ENCODE measurements around the gene LRRC72.
"Not testable (repeated sequence)": the region's sequence is repeated elsewhere in the genome, so short reads cannot be mapped to it uniquely, and the experiment has no call there.

Gene LRRC72

GRCh38 chr7:16528520-16528919 lies 1.9 kb downstream of the LRRC72 start:
- no peak for DNase-seq (ENCODE audit: low spot score)

- DNase-seq (ENCODE audit: low spot score) = no peak
Measured at GRCh38 chr7:16529697-16530096, 3.1 kb downstream of the LRRC72 start.

DNA sequence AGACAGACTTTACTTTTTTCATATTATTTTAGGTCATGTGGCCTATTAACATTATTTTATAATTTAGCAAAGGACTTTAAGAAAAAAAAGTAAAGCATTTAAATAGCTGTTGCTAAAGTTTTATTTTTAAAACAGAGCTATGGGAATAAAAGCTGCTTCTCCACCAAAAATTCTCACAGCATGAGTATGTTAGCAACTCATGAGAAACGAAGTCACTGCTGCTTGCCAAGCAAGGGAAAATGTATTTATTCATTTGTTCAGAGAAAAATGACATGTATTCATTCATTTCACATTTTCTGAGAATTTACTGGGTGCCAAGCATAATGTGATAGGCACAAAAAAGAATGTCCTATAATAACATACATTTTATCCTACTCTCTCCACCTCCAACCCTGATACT lies 5.1 kb downstream of the LRRC72 start:
- no peak for DNase-seq (ENCODE audit: low spot score)

DNA sequence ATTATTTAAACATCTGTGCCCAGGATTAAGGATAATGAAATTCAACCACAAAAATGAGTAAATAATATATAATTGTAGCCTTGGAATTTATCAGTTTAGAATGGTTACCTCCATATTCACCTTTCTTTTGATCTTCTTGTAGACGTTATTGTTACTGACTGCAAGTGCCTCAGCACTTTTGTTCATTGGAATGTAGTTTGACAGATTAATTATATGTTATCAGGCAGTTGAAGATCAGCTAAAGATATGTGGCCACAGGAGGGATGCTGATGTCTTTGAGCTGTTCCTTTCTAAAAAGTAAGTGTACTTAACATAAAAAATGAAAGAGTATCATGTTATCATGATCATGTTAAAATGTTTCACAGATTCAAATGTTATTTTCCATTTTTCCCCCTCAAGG lies 5.6 kb downstream of the LRRC72 start:
- no peak for DNase-seq (ENCODE audit: low spot score)

DNA sequence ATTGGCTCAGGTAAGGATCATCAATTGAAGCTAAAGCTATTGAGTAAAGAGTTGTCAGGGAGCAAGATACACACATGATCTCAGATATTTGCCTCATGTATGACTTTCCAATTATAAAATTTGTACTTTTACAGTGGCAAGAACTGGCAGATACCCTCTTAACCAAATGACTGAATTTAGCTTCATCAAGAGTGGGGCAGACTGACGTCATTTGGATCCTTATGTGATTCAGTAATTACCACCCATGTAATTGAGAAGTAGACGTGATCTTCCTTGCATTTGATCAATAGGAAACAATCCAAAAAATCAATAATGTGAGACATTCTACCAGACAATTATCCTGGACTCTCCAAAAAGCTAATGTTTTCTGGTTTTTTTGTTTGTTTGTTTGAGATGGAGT lies 8.9 kb downstream of the LRRC72 start:
- DNase-seq (ENCODE audit: low spot score) = no peak

GRCh38 chr7:16540559-16540958 lies 13.9 kb downstream of the LRRC72 start:
- DNase-seq (ENCODE audit: low spot score) = not testable (repeated sequence)

DNA sequence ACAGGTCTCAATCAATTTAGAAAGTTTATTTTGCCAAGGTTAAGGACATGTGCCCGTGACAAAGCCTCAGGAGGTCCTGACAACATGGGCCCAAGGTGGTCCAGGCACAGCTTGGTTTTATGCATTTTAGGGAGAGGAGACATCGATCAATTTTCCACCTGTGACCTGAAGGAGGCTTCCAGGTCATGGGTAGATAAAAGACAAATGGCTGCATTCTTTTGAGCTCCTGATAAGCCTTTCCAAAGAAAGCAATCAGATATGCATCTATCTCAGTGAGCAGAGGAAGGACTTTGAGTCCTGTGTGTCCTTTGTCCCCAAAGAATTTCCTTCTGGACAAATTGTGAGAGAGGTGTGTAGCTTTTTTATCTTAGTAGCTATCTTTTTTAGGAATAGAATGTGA lies 15.8 kb downstream of the LRRC72 start:
- DNase-seq (ENCODE audit: low spot score) = no peak

GRCh38 chr7:16543456-16543855 lies 16.8 kb downstream of the LRRC72 start:
- DNase-seq (ENCODE audit: low spot score) = no peak

DNA sequence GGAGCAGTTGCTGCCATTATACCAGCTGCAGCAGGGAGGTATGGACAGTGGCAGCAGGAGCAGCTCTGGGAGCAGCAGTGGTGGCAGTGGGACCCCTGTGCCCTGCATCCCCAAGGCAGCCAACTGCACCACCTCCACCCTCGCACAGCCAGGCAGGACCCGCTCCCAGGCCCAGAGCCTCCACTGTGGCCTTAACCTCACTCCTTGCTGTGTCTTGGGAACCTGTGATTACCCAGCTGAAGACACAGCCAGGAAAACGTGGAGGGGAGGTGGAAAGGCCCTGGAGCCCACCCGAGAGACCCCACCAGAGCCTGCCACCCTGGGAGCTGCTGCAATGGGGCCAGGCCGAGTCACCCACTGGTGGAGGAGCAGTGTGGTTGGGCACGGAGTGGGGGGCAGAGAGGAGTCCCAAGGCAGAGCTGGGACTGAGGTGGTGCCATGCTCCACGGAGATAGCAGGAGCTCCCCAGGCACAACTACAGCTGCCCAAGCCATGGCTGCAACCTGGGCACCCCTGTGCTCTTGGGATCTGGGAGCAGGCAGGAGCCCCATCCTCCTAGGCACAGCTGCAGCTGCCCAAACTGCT lies 20.4 kb downstream of the LRRC72 start:
- no peak for DNase-seq (ENCODE audit: low spot score)

GRCh38 chr7:16548428-16548827 lies 21.8 kb downstream of the LRRC72 start:
- no peak for DNase-seq (ENCODE audit: low spot score)

- DNase-seq (ENCODE audit: low spot score) = no peak
Measured at GRCh38 chr7:16550671-16551070, 24.0 kb downstream of the LRRC72 start.

- DNase-seq (ENCODE audit: low spot score) = no peak
Measured at GRCh38 chr7:16554518-16555236, 28.1 kb downstream of the LRRC72 start.

- no peak for DNase-seq (ENCODE audit: low spot score)
Measured at GRCh38 chr7:16556359-16556758, 29.7 kb downstream of the LRRC72 start.

DNA sequence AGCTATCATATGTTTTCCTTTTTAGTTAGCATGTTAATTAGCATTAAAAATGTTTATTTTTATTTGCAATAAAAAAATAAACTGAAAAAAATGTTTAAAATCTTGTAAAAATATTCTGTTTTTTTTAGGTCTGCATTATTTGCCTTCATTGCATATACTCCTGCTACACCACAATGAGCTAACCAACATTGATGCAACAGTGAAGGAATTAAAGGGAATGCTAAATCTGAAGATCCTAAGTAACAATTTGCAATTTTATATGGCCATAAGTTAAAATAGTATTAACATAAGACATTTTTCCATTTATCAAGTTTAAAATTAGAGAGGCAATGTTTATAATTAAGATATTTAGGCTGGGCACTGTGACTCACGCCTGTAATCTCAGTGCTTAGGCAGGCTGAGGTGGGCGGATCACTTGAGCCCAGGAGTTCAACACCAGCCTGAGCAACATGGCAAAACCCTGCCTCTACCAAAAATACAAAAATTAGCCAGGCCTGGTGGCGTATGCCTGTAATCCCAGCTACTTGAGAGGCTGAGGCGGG lies 32.2 kb downstream of the LRRC72 start:
- no peak for DNase-seq (ENCODE audit: low spot score)

DNA sequence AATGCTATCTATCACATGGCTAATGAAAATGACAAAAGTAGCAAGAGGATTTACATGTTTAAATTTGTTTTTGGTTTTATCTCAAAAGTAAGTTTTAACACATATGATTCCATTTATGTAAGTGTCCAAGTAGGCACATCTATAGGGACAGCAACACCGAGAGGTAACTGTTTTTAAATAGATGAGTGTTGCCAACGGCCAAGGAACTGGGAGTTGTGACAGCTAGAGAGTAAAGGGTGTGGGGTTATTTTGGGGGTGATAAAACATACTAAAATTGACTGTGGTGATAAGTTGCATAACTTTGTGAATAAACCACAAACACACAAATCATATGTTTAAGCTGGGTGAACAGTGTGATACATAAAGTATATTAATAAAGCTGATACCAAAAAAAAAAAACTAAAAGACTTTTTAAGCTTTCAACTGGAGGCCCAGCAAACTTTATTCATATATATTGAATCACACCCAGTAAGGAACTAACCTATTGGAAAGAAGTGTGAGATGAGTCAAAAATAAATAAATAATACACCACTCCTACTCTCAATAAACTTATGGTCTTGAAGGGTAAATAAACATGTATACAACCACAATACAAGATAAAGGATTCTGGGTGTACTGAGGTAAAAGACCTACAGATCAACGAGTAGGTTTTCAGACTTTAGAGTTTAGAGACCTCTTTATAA lies 33.0 kb downstream of the LRRC72 start:
- DNase-seq (ENCODE audit: low spot score) = no peak

DNA sequence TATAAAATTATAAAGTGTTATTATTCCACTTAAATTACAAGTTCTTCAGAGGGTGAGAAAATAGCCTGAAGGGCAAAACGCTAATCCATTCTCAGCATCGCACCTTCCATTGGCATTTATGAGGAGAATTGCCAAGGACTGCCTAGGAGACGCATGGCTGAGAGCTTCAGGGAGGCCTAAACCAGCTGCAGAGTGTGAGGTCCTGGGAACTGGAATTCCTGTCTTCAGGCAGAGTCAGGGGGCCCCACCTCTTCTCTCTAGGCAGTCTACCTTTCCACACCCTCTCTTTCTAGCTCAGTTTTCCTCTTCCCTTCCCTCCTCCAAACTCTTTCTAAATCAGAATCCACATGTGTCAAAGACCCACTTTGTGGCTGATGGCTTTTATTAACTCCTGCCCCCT lies 35.3 kb downstream of the LRRC72 start:
- no peak for DNase-seq (ENCODE audit: low spot score)

- DNase-seq (ENCODE audit: low spot score) = no peak
Measured at GRCh38 chr7:16562456-16563220, 36.0 kb downstream of the LRRC72 start.

DNA sequence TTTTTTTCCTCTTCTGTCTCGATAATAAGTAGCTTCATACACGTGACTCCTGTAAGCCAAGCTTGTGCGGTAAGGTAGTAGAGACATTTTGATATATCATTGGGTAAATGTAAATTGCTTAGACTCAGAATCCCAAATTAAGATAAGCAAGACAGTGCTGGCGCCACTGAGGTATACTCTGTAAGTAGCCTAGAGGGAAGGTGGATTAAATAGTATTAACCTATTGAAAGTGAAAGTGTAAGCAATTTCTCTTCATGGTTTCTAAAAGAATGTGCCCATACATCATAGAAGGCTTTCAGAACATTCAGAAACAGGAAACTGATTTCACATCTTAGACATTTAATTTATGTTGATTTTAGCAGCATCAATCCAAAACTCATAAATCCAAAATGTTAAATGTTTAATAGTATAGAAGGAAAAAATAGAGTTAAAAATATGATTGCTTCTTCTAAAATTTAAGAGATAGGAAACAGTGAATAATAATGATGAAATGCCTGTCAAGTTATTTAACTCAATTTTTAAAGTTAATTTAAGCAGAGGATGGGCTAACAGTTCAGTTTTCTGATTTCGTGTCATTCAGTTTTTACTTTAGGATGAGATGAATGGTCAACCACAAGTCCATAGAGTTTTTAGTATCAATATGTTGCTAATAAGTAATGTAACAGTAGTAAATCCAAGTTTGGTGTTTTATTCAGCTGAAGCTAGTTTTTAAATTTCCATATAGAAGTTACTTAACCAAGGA lies 36.8 kb downstream of the LRRC72 start:
- DNase-seq (ENCODE audit: low spot score) = no peak

GRCh38 chr7:16564023-16564380 lies 37.4 kb downstream of the LRRC72 start:
- DNase-seq (ENCODE audit: low spot score) = no peak

- peak; percentile 54 for DNase-seq (ENCODE audit: low spot score)
Measured at GRCh38 chr7:16564909-16565426, 38.3 kb downstream of the LRRC72 start.

DNA sequence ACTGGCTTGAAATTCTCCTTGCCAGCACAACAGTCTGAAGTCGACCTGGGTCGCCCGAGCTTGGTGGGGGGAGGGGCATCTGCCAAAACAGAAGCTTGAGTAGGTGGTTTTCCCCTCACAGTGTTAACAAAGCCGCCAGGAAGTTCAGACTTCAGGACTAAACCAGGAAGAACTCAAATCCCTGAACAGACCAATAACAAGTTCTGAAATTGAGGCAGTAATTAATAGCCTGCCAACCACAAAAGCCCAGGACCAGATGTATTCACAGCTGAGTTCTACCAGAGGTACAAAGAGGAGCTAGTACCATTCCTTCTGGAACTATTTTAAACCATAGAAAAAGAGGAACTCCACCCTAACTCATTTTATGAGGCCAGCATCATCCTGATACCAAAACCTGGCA lies 45.3 kb downstream of the LRRC72 start:
- DNase-seq (ENCODE audit: low spot score) = no peak

DNA sequence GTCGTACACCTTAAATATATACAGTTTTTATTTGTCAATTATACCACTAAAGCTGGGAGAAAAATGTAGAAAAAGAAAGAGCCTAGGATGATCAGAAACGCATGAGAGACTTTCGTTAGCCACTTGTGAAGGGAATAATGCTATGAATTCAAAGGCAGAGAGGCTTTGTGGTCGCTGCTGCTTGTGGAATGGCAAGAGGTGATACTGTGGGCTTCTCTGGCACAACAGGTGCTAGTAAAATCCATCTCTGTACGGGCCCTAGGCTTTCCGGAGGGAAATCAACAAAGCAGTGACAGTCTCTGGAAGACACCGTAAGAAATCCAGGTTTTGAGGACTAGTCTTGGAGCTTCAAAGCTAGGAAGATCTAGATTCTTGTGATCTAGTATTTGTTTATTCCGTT lies 52.6 kb downstream of the LRRC72 start:
- no peak for DNase-seq (ENCODE audit: low spot score)
